GM12872 (cell line): ENCODE measurements around the gene KCNQ1.

Experiments
- CTCF ChIP-seq: IDR thresholded peaks from 3 replicates; pipeline ENCODE4 v1.5.1; 2011; ENCODE audit warnings: low read depth, mild to moderate bottlenecking, low read length, moderate library complexity; ENCODE audit not compliant: insufficient read depth

The KCNQ1 gene

GRCh38 chr11:2867722-2868505 lies 423.1 kb downstream of the KCNQ1 start:
- no peak for TF ChIP-seq CTCF

- TF ChIP-seq CTCF = no peak
Measured at GRCh38 chr11:2868506-2869133, 423.8 kb downstream of the KCNQ1 start.

- no peak for TF ChIP-seq CTCF
Measured at GRCh38 chr11:2869134-2869526, 424.3 kb downstream of the KCNQ1 start.

GRCh38 chr11:2869561-2870427 lies 425.0 kb downstream of the KCNQ1 start:
- no peak for TF ChIP-seq CTCF

- no peak for TF ChIP-seq CTCF
Measured at GRCh38 chr11:2870460-2870859, 425.7 kb downstream of the KCNQ1 start.

- no peak for TF ChIP-seq CTCF
Measured at GRCh38 chr11:2870969-2871680, 426.3 kb downstream of the KCNQ1 start.
